ENCODE measurements around the gene CNDP2.
"Not testable (repeated sequence)": the region's sequence is repeated elsewhere in the genome, so short reads cannot be mapped to it uniquely, and the experiment has no call there.

Gene CNDP2

GRCh38 chr18:74496508-74497323 is 553 bp downstream of the CNDP2 start:
- no peak for TF ChIP-seq CTCF (IDR thresholded peaks at IDR 0.05; ENCODE audit: control extremely low read depth, extremely low read depth, low read depth, missing control alignments)
- POLR2A ChIA-PET, result interaction anchor here (1.0 kb wide), 1 partner anchor 48 kb away, joined by 3 read pairs; no protein-coding TSS in a partner anchor

GRCh38 chr18:74497324-74497676 is 1.1 kb downstream of the CNDP2 start:
- TF ChIP-seq CTCF (IDR thresholded peaks at IDR 0.05; ENCODE audit: control extremely low read depth, extremely low read depth, low read depth, missing control alignments), result no peak
- POLR2A ChIA-PET, result interaction anchor here (0.7 kb wide), 1 partner anchor 713 kb away, joined by 3 read pairs; the partner anchor contains the start of gene TSHZ1
- CTCF ChIA-PET, result interaction anchor here (1.8 to 2.3 kb wide), 2 partner anchors 12 to 53 kb away, joined by 3 to 5 read pairs; no protein-coding TSS in a partner anchor
- DNase-seq (ENCODE audit: extremely low spot score), result no peak

More at GRCh38 chr18:74496508-74497323, 553 bp downstream of the CNDP2 start:
- no peak for DNase-seq (ENCODE audit: extremely low spot score)
- CTCF ChIA-PET, result interaction anchor here (1.2 to 4.8 kb wide), 5 partner anchors 11 to 142 kb away, joined by 3 to 56 read pairs (median 3); no protein-coding TSS in a partner anchor

GRCh38 chr18:74497778-74498177 is 1.6 kb downstream of the CNDP2 start:
- POLR2A ChIA-PET, result interaction anchor here (0.7 kb wide), 1 partner anchor 713 kb away, joined by 3 read pairs; the partner anchor contains the start of gene TSHZ1
- TF ChIP-seq CTCF (IDR thresholded peaks at IDR 0.05; ENCODE audit: control extremely low read depth, extremely low read depth, low read depth, missing control alignments), result no peak
- DNase-seq (ENCODE audit: extremely low spot score), result no peak
- CTCF ChIA-PET, result interaction anchor here (1.8 to 2.3 kb wide), 2 partner anchors 12 to 52 kb away, joined by 3 to 5 read pairs; no protein-coding TSS in a partner anchor

DNA sequence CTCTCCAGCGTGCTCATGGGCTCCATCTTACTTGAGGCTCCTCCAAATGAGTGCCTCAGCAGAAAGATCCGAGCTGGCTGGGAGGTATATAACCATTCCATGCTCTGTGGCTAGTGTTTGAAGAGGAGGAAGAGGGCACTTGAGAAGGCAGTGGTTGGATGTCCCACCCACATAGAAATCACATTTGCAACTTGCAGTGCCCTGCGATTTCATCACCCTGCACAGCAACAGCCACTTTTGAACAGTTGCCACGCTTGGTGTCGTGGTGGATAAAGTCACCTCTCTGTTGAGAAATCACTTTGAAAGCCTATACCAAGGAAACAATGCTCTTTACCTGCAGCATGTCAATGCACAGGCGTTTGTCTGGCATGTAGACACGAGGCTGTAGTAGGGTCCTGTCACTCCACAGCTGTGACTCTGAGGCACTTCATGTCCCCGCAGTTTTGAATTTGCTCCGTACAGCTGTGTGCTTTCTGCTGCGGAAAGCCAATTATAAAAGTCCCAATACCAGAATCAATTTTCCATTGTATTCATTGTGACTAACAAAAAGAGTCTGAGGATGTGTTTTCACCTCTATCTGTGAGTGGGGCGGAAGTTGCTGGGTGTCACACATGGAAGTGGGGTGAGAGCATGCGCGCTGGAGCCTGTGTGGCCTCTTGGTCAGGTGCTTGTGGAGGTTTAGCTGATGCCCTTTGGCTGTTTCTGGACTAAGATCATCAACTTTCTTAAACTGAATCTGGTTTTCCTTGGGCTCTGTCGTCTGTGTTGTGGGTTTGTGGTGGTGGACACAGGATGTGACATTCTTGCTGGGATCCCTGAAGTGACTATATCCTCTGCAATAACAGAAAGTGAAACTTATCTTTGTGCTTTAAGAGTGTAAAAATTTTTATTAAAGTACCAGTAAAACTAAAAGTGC is 2.8 kb downstream of the CNDP2 start:
- DNase-seq (ENCODE audit: extremely low spot score), result peak; percentile 71
- ChIA-PET CTCF (interaction anchor here (1.2 kb wide), 1 partner anchor 53 kb away, joined by 4 read pairs; no protein-coding TSS in a partner anchor), POLR2A (interaction anchor here (0.5 kb wide), 1 partner anchor 12 kb away, joined by 3 read pairs; no protein-coding TSS in a partner anchor)
- no peak for TF ChIP-seq CTCF (IDR thresholded peaks at IDR 0.05; ENCODE audit: control extremely low read depth, extremely low read depth, low read depth, missing control alignments)

DNA sequence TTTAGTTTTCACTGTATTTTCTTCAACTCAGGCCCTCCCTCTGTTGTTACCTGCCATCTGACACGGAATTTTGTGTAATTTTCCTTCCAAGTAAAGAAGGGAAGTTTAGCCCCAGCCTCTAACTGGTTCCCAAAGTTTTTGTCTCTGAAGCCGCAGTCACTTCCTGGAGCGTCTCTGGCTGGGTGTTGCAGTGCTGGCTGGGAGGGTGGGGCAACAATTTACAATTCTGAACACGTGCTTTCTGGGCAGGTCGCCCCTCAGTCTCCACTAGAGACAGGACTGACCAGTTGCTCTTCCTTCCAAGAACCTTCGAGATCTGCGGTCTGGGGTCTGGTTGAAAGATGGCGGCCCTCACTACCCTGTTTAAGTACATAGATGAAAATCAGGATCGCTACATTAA is 3.5 kb downstream of the CNDP2 start:
- ChIA-PET CTCF (interaction anchor here (1.2 kb wide), 1 partner anchor 52 kb away, joined by 4 read pairs; no protein-coding TSS in a partner anchor), POLR2A (no interaction called here)
- TF ChIP-seq CTCF (IDR thresholded peaks at IDR 0.05; ENCODE audit: control extremely low read depth, extremely low read depth, low read depth, missing control alignments), result no peak
- DNase-seq (ENCODE audit: extremely low spot score), result peak; percentile 63

DNA sequence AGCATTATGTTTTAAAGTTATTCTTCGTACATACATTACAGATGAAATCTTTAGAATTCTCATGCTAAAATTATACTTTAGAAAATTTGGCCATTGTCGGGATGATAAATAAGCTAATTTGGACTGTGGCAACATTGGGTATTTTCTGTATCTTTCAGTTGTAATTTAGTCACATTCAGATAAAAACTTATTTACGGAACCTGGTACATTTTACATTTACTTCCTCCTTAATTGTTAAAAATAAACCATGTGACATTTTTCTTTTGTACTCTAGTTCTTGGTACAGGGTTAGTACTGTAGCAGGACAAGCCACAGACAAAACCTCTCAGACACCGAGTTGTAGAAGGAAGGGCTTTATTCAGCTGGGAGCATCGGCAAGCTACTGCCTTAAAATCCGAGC is 4.2 kb downstream of the CNDP2 start:
- DNase-seq (ENCODE audit: extremely low spot score), result no peak
- POLR2A ChIA-PET, result no interaction called here
- CTCF ChIA-PET, result no interaction called here
- TF ChIP-seq CTCF (IDR thresholded peaks at IDR 0.05; ENCODE audit: control extremely low read depth, extremely low read depth, low read depth, missing control alignments), result no peak

DNA sequence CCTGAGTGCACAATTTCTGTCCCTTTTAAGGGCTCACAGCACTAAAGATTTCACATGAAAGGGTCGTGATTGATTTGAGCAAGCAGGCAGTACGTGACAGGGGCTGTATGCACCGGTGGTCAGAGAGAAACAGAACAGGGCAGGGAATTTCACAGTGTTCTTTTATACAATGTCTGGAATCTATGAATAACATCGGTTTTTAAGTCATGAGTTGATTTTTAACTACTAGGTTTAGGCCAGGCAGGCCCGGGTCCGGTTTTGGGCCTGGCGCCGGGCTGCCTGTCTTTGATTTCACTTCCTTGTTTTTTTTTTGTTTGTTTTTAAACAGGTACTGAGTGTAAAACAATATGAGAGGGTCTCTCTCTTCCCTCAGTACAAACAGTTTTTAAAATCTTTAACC is 4.6 kb downstream of the CNDP2 start:
- CTCF ChIA-PET; DNase-seq (ENCODE audit: extremely low spot score); POLR2A ChIA-PET: not testable (repeated sequence)
